WTC11 (cell line): ENCODE results near the gene HFM1. TPM values are rescaled to one million over a fixed set of nuclear protein-coding genes. Genes with fewer than 3 reads are reported as not detected.

Experiments
- ATAC-seq: fragments of 200-7000 bp; cut with Tn5 transposase; 2 replicates; pipeline ENCODE4 v1.10.0; 2021; ENCODE audit warnings: mild to moderate bottlenecking, moderate library complexity
- CTCF ChIA-PET: fragments of 300-600 bp; sonication (Branson Sonifier 250); formaldehyde crosslinking; loops from one replicate; lab custom pipeline; 2021; ENCODE audit warnings: antibody characterized with exemption; lab: Charles Lee
- POLR2A ChIA-PET: fragments of 350-600 bp; sonication (Branson Sonifier 250); formaldehyde crosslinking; loops from one replicate; lab custom pipeline; 2021; ENCODE audit warnings: antibody characterized with exemption; lab: Charles Lee
- DNase-seq: peaks from one replicate; pipeline ENCODE4 v3.0.0; 2021; ENCODE audit warnings: low spot score
- H3K27ac Mint-ChIP-seq: 2 replicates; pipeline ENCODE4 v1.8.0; 2021; ENCODE audit warnings: mixed read lengths
- H3K27me3 Mint-ChIP-seq: 2 replicates; pipeline ENCODE4 v1.8.0; 2021; ENCODE audit warnings: low read depth, mild to moderate bottlenecking, moderate library complexity, mixed read lengths
- H3K36me3 Mint-ChIP-seq: 2 replicates; pipeline ENCODE4 v1.8.0; 2021; ENCODE audit warnings: mixed read lengths
- H3K4me1 Mint-ChIP-seq: 2 replicates; pipeline ENCODE4 v1.8.0; 2022; ENCODE audit warnings: mixed read lengths
- H3K4me3 Mint-ChIP-seq: 2 replicates; pipeline ENCODE4 v1.8.0; 2021; ENCODE audit warnings: mild to moderate bottlenecking, moderate library complexity, mixed read lengths
- H3K9me3 Mint-ChIP-seq: 2 replicates; pipeline ENCODE4 v1.8.0; 2021; ENCODE audit warnings: mixed read lengths
- ARID4B ChIP-seq: sonication (generic); formaldehyde crosslinking; IDR thresholded peaks from 2 replicates; pipeline ENCODE4 v1.8.0; 2023; ENCODE audit warnings: missing genetic modification reagents, mild to moderate bottlenecking, borderline replicate concordance
- ESRRA ChIP-seq: sonication (generic); formaldehyde crosslinking; IDR thresholded peaks from 2 replicates; pipeline ENCODE4 v1.8.1; 2022; ENCODE audit warnings: mild to moderate bottlenecking, missing genetic modification reagents, borderline replicate concordance
- JUN ChIP-seq: sonication (generic); formaldehyde crosslinking; IDR thresholded peaks from 2 replicates; pipeline ENCODE4 v1.8.0; 2023; ENCODE audit warnings: mild to moderate bottlenecking, missing genetic modification reagents
- NFE2L1 ChIP-seq: sonication (generic); formaldehyde crosslinking; IDR thresholded peaks from 2 replicates; pipeline ENCODE4 v1.8.1; 2023; ENCODE audit warnings: missing genetic modification reagents
- NR2C2 ChIP-seq: sonication (generic); formaldehyde crosslinking; IDR thresholded peaks from 2 replicates; pipeline ENCODE4 v1.8.0; 2022; ENCODE audit warnings: mild to moderate bottlenecking, missing genetic modification reagents
- OVOL2 ChIP-seq: fragments of 250-450 bp; sonication (Bioruptor Pico); IDR thresholded peaks from 2 replicates; pipeline ENCODE4 v1.9.0; 2021; ENCODE audit warnings: mild to moderate bottlenecking, borderline replicate concordance
- SMAD4 ChIP-seq: sonication (generic); formaldehyde crosslinking; IDR thresholded peaks from 2 replicates; pipeline ENCODE4 v1.8.0; 2022; ENCODE audit warnings: mild to moderate bottlenecking, missing genetic modification reagents
- SOX15 ChIP-seq: fragments of 250-450 bp; sonication (Bioruptor Pico); IDR thresholded peaks from 2 replicates; pipeline ENCODE4 v1.9.0; 2021; ENCODE audit warnings: mild to moderate bottlenecking
- SP1 ChIP-seq: sonication (generic); formaldehyde crosslinking; conservative IDR thresholded peaks from 2 replicates; pipeline ENCODE4 v1.8.1; 2022; ENCODE audit warnings: missing genetic modification reagents
- ZBTB21 ChIP-seq: sonication (generic); formaldehyde crosslinking; IDR thresholded peaks from 2 replicates; pipeline ENCODE4 v1.8.1; 2023; ENCODE audit warnings: mild to moderate bottlenecking, missing genetic modification reagents, borderline replicate concordance
- ZBTB43 ChIP-seq: sonication (generic); formaldehyde crosslinking; IDR thresholded peaks from 2 replicates; pipeline ENCODE4 v1.8.1; 2023; ENCODE audit warnings: mild to moderate bottlenecking, missing genetic modification reagents
- ZNF416 ChIP-seq: fragments of 250-450 bp; sonication (Bioruptor Pico); IDR thresholded peaks from 2 replicates; pipeline ENCODE4 v1.9.0; 2021; ENCODE audit warnings: mild to moderate bottlenecking, inconsistent platforms
- total RNA-seq: library from RNA; stranded (reverse); gene quantifications from 3 replicates; pipeline ENCODE4 v1.2.3, GENCODE V29; 2021
- TF ChIP-seq, protein P1 (sequence below): fragments of 200-600 bp; IDR thresholded peaks from 2 replicates; pipeline ENCODE4 v1.8.0; 2022; ENCODE audit warnings: antibody characterized with exemption
- TF ChIP-seq, protein P2 (sequence below): sonication (generic); formaldehyde crosslinking; IDR thresholded peaks from 2 replicates; pipeline ENCODE4 v1.8.1; 2023; ENCODE audit warnings: mild to moderate bottlenecking, missing genetic modification reagents, moderate library complexity
- TF ChIP-seq, protein P3 (sequence below): sonication (generic); formaldehyde crosslinking; IDR thresholded peaks from 2 replicates; pipeline ENCODE4 v1.8.1; 2023; ENCODE audit warnings: mild to moderate bottlenecking, missing genetic modification reagents, borderline replicate concordance
- TF ChIP-seq, protein P4 (sequence below): sonication (generic); formaldehyde crosslinking; IDR thresholded peaks from 2 replicates; pipeline ENCODE4 v1.8.0; 2022; ENCODE audit warnings: mild to moderate bottlenecking, missing genetic modification reagents

The HFM1 gene
- total RNA-seq, 1 experiment from 2014 or later, result 1.7 TPM

GRCh38 chr1:91282695-91283420 is 121.8 kb downstream of the HFM1 start:
- Mint-ChIP-seq H3K9me3 (peaks cover 6% of the 10 kb centered on the region), H3K4me3 (no peak overlapping the region), H3K36me3 (peaks cover 5% of the 10 kb centered on the region), H3K27ac (0 out of 2 replicates have a peak overlapping the region, but pooled peaks have one; percentile 12), H3K27me3 (no peaks in the 10 kb centered on the region), H3K4me1 (peaks cover 12% of the 10 kb centered on the region)
- ChIA-PET CTCF (interaction anchor here (0.7 to 8.0 kb wide), 5 partner anchors 117 to 524 kb away, joined by 3 to 186 read pairs (median 9); partner anchors contain the start of genes CDC7 and HFM1), POLR2A (no interaction called here)
- peak; percentile 65 for ATAC-seq
- TF ChIP-seq, protein P1, sequence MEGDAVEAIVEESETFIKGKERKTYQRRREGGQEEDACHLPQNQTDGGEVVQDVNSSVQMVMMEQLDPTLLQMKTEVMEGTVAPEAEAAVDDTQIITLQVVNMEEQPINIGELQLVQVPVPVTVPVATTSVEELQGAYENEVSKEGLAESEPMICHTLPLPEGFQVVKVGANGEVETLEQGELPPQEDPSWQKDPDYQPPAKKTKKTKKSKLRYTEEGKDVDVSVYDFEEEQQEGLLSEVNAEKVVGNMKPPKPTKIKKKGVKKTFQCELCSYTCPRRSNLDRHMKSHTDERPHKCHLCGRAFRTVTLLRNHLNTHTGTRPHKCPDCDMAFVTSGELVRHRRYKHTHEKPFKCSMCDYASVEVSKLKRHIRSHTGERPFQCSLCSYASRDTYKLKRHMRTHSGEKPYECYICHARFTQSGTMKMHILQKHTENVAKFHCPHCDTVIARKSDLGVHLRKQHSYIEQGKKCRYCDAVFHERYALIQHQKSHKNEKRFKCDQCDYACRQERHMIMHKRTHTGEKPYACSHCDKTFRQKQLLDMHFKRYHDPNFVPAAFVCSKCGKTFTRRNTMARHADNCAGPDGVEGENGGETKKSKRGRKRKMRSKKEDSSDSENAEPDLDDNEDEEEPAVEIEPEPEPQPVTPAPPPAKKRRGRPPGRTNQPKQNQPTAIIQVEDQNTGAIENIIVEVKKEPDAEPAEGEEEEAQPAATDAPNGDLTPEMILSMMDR, result peak; percentile 58
- TF ChIP-seq SOX15 (CRISPR knock-in tag), result no peak
- peak; percentile 65; the same call in 1 of the 2 replicates for TF ChIP-seq NFE2L1 (CRISPR knock-in tag)
- peak; percentile 62 for DNase-seq

GRCh38 chr1:91281782-91282181 is 122.9 kb downstream of the HFM1 start:
- Mint-ChIP-seq H3K27me3 (no peaks in the 10 kb centered on the region), H3K36me3 (peaks cover 5% of the 10 kb centered on the region), H3K27ac (no peak overlapping the region), H3K4me3 (no peak overlapping the region), H3K4me1 (peaks cover 12% of the 10 kb centered on the region), H3K9me3 (peaks cover 6% of the 10 kb centered on the region)
- no peak for DNase-seq
- CTCF ChIA-PET, result interaction anchor here (8.0 kb wide), 1 partner anchor 116 kb away, joined by 186 read pairs; no protein-coding TSS in a partner anchor
- POLR2A ChIA-PET, result no interaction called here
- TF ChIP-seq SP1 (CRISPR knock-in tag) (no peak), ZBTB21 (CRISPR knock-in tag) (no peak), SMAD4 (no peak), ZBTB43 (no peak), NFE2L1 (CRISPR knock-in tag) (no peak), ARID4B (CRISPR knock-in tag) (no peak), OVOL2 (CRISPR knock-in tag) (no peak), ESRRA (CRISPR knock-in tag) (no peak), JUN (CRISPR knock-in tag) (no peak), NR2C2 (no peak), ZNF416 (no peak)
- TF ChIP-seq, protein P2, sequence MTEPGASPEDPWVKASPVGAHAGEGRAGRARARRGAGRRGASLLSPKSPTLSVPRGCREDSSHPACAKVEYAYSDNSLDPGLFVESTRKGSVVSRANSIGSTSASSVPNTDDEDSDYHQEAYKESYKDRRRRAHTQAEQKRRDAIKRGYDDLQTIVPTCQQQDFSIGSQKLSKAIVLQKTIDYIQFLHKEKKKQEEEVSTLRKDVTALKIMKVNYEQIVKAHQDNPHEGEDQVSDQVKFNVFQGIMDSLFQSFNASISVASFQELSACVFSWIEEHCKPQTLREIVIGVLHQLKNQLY, result no peak
- TF ChIP-seq, protein P3, sequence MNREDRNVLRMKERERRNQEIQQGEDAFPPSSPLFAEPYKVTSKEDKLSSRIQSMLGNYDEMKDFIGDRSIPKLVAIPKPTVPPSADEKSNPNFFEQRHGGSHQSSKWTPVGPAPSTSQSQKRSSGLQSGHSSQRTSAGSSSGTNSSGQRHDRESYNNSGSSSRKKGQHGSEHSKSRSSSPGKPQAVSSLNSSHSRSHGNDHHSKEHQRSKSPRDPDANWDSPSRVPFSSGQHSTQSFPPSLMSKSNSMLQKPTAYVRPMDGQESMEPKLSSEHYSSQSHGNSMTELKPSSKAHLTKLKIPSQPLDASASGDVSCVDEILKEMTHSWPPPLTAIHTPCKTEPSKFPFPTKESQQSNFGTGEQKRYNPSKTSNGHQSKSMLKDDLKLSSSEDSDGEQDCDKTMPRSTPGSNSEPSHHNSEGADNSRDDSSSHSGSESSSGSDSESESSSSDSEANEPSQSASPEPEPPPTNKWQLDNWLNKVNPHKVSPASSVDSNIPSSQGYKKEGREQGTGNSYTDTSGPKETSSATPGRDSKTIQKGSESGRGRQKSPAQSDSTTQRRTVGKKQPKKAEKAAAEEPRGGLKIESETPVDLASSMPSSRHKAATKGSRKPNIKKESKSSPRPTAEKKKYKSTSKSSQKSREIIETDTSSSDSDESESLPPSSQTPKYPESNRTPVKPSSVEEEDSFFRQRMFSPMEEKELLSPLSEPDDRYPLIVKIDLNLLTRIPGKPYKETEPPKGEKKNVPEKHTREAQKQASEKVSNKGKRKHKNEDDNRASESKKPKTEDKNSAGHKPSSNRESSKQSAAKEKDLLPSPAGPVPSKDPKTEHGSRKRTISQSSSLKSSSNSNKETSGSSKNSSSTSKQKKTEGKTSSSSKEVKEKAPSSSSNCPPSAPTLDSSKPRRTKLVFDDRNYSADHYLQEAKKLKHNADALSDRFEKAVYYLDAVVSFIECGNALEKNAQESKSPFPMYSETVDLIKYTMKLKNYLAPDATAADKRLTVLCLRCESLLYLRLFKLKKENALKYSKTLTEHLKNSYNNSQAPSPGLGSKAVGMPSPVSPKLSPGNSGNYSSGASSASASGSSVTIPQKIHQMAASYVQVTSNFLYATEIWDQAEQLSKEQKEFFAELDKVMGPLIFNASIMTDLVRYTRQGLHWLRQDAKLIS (CRISPR knock-in tag), result no peak
- TF ChIP-seq, protein P4, sequence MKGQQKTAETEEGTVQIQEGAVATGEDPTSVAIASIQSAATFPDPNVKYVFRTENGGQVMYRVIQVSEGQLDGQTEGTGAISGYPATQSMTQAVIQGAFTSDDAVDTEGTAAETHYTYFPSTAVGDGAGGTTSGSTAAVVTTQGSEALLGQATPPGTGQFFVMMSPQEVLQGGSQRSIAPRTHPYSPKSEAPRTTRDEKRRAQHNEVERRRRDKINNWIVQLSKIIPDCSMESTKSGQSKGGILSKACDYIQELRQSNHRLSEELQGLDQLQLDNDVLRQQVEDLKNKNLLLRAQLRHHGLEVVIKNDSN (CRISPR knock-in tag), result no peak
- ATAC-seq, result no peak
